Neural crest cell (in vitro differentiated cells): Measurements from ENCODE around the gene TP53INP2. TPM values are rescaled to one million over a fixed set of nuclear protein-coding genes. Genes with fewer than 3 reads are reported as not detected.
A peak's percentile ranks its signal among the peaks of the same experiment; 100 is the strongest.

ENCODE experiments used
- DNase-seq: peaks from one replicate; pipeline ENCODE4 v3.0.0; 2021; ENCODE audit warnings: low read depth, mixed read lengths, low spot score
- H3K27ac Mint-ChIP-seq: one replicate; pipeline ENCODE4 v1.8.0; 2021; ENCODE audit warnings: mild to moderate bottlenecking, mixed read lengths; ENCODE audit not compliant: unreplicated experiment
- H3K27me3 Mint-ChIP-seq: 2 replicates; pipeline ENCODE4 v1.8.0; 2021; ENCODE audit warnings: low read depth, mild to moderate bottlenecking, mixed read lengths
- H3K36me3 Mint-ChIP-seq: 2 replicates; pipeline ENCODE4 v1.8.0; 2021; ENCODE audit warnings: low read depth, mild to moderate bottlenecking, mixed read lengths
- H3K4me1 Mint-ChIP-seq: 2 replicates; pipeline ENCODE4 v1.8.0; 2021; ENCODE audit warnings: mixed read lengths
- H3K4me3 Mint-ChIP-seq: one replicate; pipeline ENCODE4 v1.8.0; 2021; ENCODE audit warnings: mild to moderate bottlenecking, mixed read lengths
- H3K9me3 Mint-ChIP-seq: 2 replicates; pipeline ENCODE4 v1.8.0; 2021; ENCODE audit warnings: mixed read lengths
- total RNA-seq: library from RNA; stranded (reverse); gene quantifications from 2 replicates; pipeline ENCODE4 v1.2.1, GENCODE V29; 2021
- TF ChIP-seq, protein P1 (sequence below): fragments of 200-600 bp; sonication (generic); conservative IDR thresholded peaks from 2 replicates; pipeline ENCODE4 v1.5.0; 2021; ENCODE audit warnings: antibody characterized with exemption, mild to moderate bottlenecking

TP53INP2 gene
- total RNA-seq, 1 donor from 2014 or later: 17.1 TPM

DNA sequence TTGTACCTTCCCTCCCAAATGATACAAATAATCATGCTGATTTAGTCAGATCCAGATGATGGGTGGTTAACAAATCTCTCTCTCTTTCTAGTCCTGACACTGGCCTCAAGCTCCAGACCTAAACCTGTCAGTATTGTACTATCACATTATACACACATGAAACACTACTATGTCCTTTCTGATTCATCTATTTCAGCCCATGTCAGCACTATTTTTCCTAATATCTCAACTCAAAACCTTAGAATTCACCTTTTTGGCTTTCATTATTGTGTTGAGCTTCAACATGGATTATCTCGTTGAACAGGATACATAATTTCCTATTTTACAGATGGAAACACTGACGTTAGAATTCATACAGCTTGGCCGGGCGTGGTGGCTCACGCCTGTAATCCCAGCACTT lies 30.7 kb upstream of the TP53INP2 start:
- DNase-seq: no peak
- TF ChIP-seq, protein P1, sequence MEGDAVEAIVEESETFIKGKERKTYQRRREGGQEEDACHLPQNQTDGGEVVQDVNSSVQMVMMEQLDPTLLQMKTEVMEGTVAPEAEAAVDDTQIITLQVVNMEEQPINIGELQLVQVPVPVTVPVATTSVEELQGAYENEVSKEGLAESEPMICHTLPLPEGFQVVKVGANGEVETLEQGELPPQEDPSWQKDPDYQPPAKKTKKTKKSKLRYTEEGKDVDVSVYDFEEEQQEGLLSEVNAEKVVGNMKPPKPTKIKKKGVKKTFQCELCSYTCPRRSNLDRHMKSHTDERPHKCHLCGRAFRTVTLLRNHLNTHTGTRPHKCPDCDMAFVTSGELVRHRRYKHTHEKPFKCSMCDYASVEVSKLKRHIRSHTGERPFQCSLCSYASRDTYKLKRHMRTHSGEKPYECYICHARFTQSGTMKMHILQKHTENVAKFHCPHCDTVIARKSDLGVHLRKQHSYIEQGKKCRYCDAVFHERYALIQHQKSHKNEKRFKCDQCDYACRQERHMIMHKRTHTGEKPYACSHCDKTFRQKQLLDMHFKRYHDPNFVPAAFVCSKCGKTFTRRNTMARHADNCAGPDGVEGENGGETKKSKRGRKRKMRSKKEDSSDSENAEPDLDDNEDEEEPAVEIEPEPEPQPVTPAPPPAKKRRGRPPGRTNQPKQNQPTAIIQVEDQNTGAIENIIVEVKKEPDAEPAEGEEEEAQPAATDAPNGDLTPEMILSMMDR: no peak
- Mint-ChIP-seq H3K4me3 (no peak overlapping the region), H3K27ac (no peak overlapping the region), H3K9me3 (peaks cover 3% of the 10 kb centered on the region), H3K27me3 (no peaks in the 10 kb centered on the region), H3K4me1 (peaks cover 16% of the 10 kb centered on the region), H3K36me3 (peaks cover 4% of the 10 kb centered on the region)

DNA sequence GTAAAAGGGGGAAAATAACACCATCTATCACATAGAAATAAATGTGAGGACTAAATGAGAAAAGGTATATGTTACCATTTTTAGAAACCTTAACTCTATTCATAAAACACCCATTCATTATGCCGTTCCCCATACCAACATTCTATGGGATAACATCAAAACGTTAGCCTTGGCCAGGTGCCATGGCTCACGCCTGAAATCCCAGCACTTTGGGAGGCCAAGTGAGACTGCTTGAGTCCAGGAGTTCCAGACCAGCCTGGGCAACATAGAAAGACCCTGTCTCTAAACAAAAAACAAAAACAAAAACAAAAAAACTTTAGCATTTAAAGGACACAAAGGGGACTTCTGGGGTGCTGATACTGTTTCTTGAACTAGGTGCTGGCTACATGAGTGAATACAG lies 28.6 kb upstream of the TP53INP2 start:
- TF ChIP-seq, protein P1: no peak
- Mint-ChIP-seq H3K27me3 (no peaks in the 10 kb centered on the region), H3K4me1 (peaks cover 16% of the 10 kb centered on the region), H3K4me3 (peak overlapping the region; percentile 93), H3K27ac (no peak overlapping the region), H3K36me3 (no peaks in the 10 kb centered on the region), H3K9me3 (no peaks in the 10 kb centered on the region)
- no peak for DNase-seq

DNA sequence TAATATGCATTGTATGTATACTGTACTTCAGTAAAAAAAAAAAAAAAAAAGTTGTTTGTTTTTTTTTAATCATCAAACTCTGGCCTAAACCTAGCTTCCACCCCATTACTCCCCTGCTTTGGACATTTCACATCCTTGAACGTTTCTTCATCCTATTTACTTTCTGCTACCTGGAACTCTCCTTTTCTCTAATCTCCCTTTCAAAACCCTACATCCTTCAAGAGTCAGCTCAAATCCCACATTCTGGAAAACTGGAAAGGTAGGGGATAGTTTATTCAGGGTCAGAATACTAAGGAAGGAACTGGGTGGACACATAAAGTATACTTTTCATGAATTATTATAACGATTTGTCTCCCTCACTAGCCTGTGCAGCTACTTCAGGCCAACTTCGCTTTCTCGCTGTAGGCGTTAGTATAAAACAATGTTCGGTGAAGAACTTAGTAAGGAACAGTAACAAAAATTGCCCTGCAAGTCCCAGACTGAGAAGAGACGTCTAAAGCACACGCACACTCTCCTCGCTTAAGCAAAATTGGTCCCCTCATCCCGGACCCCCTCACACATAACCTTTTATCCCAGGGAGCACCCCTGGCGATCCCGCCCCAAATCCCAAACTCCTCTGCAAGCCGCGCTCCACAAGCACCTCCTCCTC lies 28.0 kb upstream of the TP53INP2 start:
- Mint-ChIP-seq H3K9me3 (no peaks in the 10 kb centered on the region), H3K36me3 (no peaks in the 10 kb centered on the region), H3K27me3 (no peaks in the 10 kb centered on the region), H3K4me1 (peaks cover 16% of the 10 kb centered on the region), H3K4me3 (peak overlapping the region; percentile 93), H3K27ac (peak overlapping the region; percentile 1)
- DNase-seq: no peak
- TF ChIP-seq, protein P1: no peak

DNA sequence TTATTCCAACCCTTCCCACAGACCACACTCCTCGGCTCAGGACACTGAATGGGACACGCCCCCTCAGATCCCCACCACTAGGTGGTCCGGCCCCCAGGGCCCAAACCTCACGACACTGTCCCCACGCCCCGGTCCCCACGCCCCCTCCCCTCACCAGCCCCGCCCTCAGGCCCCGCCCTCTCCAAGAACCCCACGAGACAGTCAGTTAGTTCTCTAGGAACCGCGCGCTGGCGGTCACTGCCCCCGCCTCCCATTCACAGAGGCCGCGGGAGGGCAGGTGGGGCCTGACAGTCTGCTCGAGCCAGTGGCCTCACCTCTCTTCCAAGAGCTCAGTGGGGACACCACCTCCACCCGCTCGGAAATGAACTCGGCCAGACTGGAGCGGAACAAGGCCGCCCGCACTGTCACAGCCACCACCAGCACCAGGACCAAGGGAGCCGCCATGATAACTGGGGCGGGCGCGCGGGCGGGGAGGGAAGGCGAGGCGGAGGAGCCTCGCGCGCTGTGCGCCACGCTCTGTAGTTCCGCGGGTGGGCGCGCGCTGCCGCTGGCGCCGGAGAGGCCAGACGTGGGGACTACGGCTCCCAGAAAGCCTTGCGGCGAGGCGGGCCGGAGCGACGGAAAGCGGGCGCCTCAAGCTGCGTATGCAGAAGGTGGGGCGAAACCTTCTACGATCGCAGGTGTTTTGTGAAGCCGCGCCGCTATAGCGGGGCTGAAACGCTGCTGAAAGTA lies 27.3 kb upstream of the TP53INP2 start, which contains the start of gene PIGU:
Gene PIGU (minus strand): TSS at position 451 of the 732 bp plus-strand sequence. CDS start 7 bp downstream, at position 444.
- TF ChIP-seq, protein P1: peak; percentile 15
- no peaks in the 10 kb centered on the region for H3K36me3 Mint-ChIP-seq
- H3K4me1 Mint-ChIP-seq: peaks cover 16% of the 10 kb centered on the region
- no peaks in the 10 kb centered on the region for H3K9me3 Mint-ChIP-seq
- DNase-seq: peak; percentile 96
- H3K4me3 Mint-ChIP-seq: peak within 1 kb of the TSS; percentile 93
- peak within 1 kb of the TSS; percentile 98 for H3K27ac Mint-ChIP-seq
- no peaks in the 10 kb centered on the region for H3K27me3 Mint-ChIP-seq

DNA sequence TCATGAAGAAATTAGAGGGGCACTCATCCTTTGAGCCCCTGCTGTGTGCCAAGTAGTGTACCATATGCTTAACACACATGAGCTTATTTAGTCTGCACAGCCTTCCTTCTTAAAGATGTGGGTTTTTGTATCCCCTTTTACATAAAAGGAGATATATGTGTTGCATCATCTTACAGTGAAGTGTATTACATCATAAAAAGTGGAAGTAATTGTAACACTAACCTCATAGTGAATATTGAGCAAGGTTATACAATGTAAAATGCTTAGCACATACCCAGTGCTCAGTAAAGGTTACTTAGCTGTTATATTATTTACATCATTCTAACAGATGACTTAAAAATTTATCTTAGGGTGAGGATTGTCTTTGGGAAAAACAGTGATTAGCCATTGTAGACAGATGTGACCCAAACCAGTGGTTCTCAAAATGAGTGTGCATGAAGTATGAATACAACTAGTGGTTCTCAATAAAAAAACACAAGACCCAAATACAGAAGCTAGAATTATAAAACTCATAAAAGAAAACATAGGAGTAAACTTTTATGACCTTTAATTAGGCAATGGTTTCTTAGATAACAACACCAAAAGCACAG lies 23.5 kb upstream of the TP53INP2 start:
- Mint-ChIP-seq H3K36me3 (no peaks in the 10 kb centered on the region), H3K27ac (no peak overlapping the region), H3K27me3 (no peaks in the 10 kb centered on the region), H3K4me3 (peak overlapping the region; percentile 86), H3K4me1 (peaks cover 10% of the 10 kb centered on the region), H3K9me3 (no peaks in the 10 kb centered on the region)
- TF ChIP-seq, protein P1: no peak
- DNase-seq: no peak
